ENCODE measurements around the gene EHBP1L1.

DNA sequence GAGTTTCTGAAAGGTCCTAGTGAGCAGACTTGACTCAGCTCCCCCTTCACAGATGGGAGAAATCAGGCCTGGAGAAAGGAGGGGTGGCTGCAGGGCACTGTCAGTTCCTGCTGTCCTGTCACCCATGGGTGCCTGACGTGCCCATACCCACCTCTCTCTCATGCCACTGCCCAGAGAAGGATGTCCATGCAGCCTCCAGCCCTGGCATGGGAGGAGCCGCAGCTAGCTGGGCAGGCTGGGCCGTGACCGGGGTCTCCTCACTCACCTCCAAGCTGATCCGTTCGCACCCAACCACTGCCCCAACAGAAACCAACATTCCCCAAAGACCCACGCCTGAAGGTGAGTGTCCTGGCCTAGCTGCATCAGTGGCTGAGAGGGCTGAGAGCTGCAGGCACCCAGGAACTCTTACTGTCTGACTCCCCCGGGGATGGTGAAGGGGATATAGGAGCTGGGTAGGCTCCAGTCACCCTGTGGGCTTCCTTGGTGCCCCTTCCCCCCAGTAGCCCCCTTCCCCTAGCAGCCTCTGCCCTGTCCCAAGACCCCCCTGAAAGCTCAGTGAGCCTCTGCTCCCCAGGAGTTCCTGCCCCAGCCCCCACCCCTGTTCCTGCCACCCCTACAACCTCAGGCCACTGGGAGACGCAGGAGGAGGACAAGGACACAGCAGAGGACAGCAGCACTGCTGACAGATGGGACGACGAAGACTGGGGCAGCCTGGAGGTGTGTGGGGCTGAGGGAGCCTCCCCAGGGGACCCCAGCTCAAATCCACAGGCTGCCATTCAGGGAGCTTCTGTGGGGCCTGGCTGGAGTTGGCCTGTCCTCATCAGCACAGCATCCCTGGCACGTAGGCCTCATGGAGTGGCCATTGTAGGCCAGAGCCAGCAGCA, 39.2 kb upstream of the EHBP1L1 start:
- TF ChIP-seq POLR2AphosphoS5 (IDR thresholded peaks at IDR 0.05), result no peak
- TF ChIP-seq, protein P1, sequence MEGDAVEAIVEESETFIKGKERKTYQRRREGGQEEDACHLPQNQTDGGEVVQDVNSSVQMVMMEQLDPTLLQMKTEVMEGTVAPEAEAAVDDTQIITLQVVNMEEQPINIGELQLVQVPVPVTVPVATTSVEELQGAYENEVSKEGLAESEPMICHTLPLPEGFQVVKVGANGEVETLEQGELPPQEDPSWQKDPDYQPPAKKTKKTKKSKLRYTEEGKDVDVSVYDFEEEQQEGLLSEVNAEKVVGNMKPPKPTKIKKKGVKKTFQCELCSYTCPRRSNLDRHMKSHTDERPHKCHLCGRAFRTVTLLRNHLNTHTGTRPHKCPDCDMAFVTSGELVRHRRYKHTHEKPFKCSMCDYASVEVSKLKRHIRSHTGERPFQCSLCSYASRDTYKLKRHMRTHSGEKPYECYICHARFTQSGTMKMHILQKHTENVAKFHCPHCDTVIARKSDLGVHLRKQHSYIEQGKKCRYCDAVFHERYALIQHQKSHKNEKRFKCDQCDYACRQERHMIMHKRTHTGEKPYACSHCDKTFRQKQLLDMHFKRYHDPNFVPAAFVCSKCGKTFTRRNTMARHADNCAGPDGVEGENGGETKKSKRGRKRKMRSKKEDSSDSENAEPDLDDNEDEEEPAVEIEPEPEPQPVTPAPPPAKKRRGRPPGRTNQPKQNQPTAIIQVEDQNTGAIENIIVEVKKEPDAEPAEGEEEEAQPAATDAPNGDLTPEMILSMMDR (IDR thresholded peaks at IDR 0.05), result no peak
